BLaER1 (cell line): ENCODE data around the gene RASIP1.
A peak's percentile ranks its signal among the peaks of the same experiment; 100 is the strongest.

Source experiments
- H3K27ac ChIP-seq: shearing (Covaris generic); formaldehyde crosslinking; 2 replicates; pipeline ENCODE4 v1.8.1; 2022
- H3K27me3 ChIP-seq: shearing (Covaris generic); formaldehyde crosslinking; 2 replicates; pipeline ENCODE4 v1.8.1; 2022
- H3K36me3 ChIP-seq: shearing (Covaris generic); formaldehyde crosslinking; 2 replicates; pipeline ENCODE4 v1.8.1; 2022
- H3K4me1 ChIP-seq: shearing (Covaris generic); formaldehyde crosslinking; 2 replicates; pipeline ENCODE4 v1.8.1; 2022
- H3K4me2 ChIP-seq: shearing (Covaris generic); formaldehyde crosslinking; 2 replicates; pipeline ENCODE4 v1.8.1; 2022
- H3K4me3 ChIP-seq: shearing (Covaris generic); formaldehyde crosslinking; 2 replicates; pipeline ENCODE4 v1.8.1; 2022
- H3K9ac ChIP-seq: shearing (Covaris generic); formaldehyde crosslinking; 2 replicates; pipeline ENCODE4 v1.8.1; 2022
- H3K9me3 ChIP-seq: shearing (Covaris generic); formaldehyde crosslinking; 2 replicates; pipeline ENCODE4 v1.8.1; 2022
- H4K20me1 ChIP-seq: shearing (Covaris generic); formaldehyde crosslinking; 2 replicates; pipeline ENCODE4 v1.8.1; 2022
- Cebpa-rat ChIP-seq: shearing (Covaris generic); IDR thresholded peaks from 2 replicates; pipeline ENCODE4 v1.8.1; 2022

RASIP1 gene

GRCh38 chr19:48746110-48746509, 5.7 kb upstream of the RASIP1 start:
- Histone ChIP-seq H3K36me3 (peaks cover 36% of the 10 kb centered on the region), H3K9me3 (no peaks in the 10 kb centered on the region), H3K4me1 (peaks cover 67% of the 10 kb centered on the region), H3K4me2 (peak overlapping the region; percentile 71), H3K9ac (no peak overlapping the region), H3K27ac (no peak overlapping the region), H3K4me3 (peak overlapping the region; percentile 73; the same call in 1 of the 2 replicates), H3K27me3 (no peaks in the 10 kb centered on the region), H4K20me1 (no peaks in the 10 kb centered on the region)
- TF ChIP-seq Cebpa-rat, result no peak

DNA sequence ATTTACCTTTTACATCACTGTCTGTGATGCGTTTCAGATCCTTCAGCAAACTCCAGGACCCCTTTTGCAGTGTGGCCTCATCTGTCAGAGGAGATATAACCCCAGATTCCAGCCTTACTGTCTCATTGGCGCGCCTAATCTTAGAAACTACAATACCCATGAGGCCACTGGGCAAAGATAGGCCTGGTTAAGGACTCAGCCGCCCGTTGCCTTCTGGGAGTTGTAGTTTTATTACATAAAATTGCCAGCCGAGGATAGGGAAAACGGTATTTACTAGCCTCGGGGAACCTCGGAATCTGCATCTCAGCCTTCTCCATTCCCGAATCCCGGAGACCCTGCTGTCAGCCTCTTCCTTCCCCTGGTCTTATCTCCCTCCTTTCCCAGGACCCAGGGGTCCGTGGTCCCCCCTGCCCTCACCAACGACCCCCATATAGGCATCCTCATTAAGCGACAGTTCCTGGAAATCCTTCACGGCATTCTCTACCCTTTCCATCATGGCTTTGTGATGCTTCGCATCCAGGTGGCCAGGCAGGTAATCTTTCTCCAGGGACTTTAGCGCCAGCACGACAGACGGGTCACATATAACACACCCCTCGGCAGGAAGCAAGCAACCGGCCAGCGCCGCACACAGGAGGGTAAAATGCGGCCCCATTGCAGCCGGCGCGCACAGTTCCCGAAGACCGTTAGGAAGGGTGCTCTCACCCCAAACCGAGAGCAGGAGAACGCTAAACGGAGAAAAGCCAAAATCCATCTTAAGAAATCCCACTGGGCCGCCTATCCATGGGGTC, 5.0 kb upstream of the RASIP1 start:
- Histone ChIP-seq H3K4me2 (0 out of 2 replicates have a peak overlapping the region, but pooled peaks have one; percentile 71), H3K4me1 (peaks cover 67% of the 10 kb centered on the region)

GRCh38 chr19:48742096-48742495, 1.7 kb upstream of the RASIP1 start:
- Histone ChIP-seq H3K4me3 (no peak overlapping the region), H3K27me3 (no peaks in the 10 kb centered on the region), H3K9me3 (no peaks in the 10 kb centered on the region), H4K20me1 (no peaks in the 10 kb centered on the region), H3K4me1 (peaks cover 49% of the 10 kb centered on the region), H3K27ac (peak overlapping the region; percentile 98; the same call in 1 of the 2 replicates), H3K4me2 (peak overlapping the region; percentile 99), H3K36me3 (peaks cover 20% of the 10 kb centered on the region; the same call in 1 of the 2 replicates), H3K9ac (no peak overlapping the region)
- no peak for TF ChIP-seq Cebpa-rat

More for the DNA sequence above, 5.0 kb upstream of the RASIP1 start:
- Histone ChIP-seq H3K9me3 (no peaks in the 10 kb centered on the region), H3K27me3 (no peaks in the 10 kb centered on the region), H3K27ac (no peak overlapping the region), H3K4me3 (no peak overlapping the region), H3K36me3 (peaks cover 29% of the 10 kb centered on the region), H3K9ac (no peak overlapping the region), H4K20me1 (no peaks in the 10 kb centered on the region)
- TF ChIP-seq Cebpa-rat, result no peak

- Histone ChIP-seq H3K4me3 (peak overlapping the region; percentile 94), H3K27ac (peak overlapping the region; percentile 98), H3K36me3 (peaks cover 20% of the 10 kb centered on the region; the same call in 1 of the 2 replicates), H3K9me3 (no peaks in the 10 kb centered on the region), H3K4me2 (peak overlapping the region; percentile 99), H3K9ac (peak overlapping the region; percentile 95), H4K20me1 (no peaks in the 10 kb centered on the region), H3K27me3 (no peaks in the 10 kb centered on the region), H3K4me1 (peaks cover 44% of the 10 kb centered on the region)
- no peak for TF ChIP-seq Cebpa-rat
Measured at GRCh38 chr19:48741129-48741999, 954 bp upstream of the RASIP1 start.

GRCh38 chr19:48739404-48740163, 826 bp downstream of the RASIP1 start:
- Histone ChIP-seq H4K20me1 (no peaks in the 10 kb centered on the region), H3K4me1 (peaks cover 34% of the 10 kb centered on the region), H3K27ac (peak overlapping the region; percentile 98), H3K9me3 (no peaks in the 10 kb centered on the region), H3K27me3 (no peaks in the 10 kb centered on the region), H3K9ac (peak overlapping the region; percentile 95), H3K36me3 (peaks cover 28% of the 10 kb centered on the region), H3K4me3 (peak overlapping the region; percentile 94), H3K4me2 (peak overlapping the region; percentile 99)
- no peak for TF ChIP-seq Cebpa-rat

- H3K9me3 ChIP-seq, result no peaks in the 10 kb centered on the region
- peaks cover 34% of the 10 kb centered on the region for H3K4me1 ChIP-seq
- H3K27me3 ChIP-seq, result no peaks in the 10 kb centered on the region
- H4K20me1 ChIP-seq, result no peaks in the 10 kb centered on the region
- H3K4me2 ChIP-seq, result peak overlapping the region; percentile 99
- peak overlapping the region; percentile 94 for H3K4me3 ChIP-seq
- H3K27ac ChIP-seq, result peak overlapping the region; percentile 98
- peaks cover 28% of the 10 kb centered on the region for H3K36me3 ChIP-seq
- TF ChIP-seq Cebpa-rat, result no peak
- H3K9ac ChIP-seq, result peak overlapping the region; percentile 95
Measured at GRCh38 chr19:48738557-48739403, 1.6 kb downstream of the RASIP1 start.

DNA sequence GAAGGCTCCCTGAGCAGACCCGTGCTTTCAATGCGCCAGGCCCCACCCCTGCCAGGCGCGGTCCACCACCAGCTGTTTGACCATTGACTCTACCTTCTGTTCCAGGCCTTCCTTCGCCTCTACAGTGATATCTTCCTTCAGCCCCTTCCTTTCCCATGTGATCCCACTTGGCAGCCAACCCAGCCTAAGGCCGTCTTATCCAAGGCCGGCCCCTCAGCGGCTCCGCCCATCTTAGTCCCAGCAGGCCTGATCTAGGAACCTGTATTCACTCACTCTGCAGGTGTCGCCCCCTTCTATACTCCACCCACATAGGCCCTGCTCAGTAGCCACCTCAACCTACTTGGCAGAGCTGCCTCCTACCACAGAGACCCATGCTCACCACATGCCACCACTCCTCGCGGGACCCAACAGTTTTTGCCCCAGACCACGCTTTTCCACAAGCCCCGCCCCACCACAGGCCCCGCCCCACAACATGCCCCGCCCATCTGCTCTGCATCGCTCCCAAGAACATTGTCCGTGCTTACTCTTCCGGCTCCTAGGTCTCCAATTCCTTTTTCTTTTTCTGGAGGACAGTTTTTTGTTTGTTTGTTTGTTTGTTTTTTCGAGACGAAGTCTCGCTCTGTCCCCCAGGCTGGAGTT, 2.9 kb downstream of the RASIP1 start:
- Histone ChIP-seq H3K4me3 (no peak overlapping the region), H3K36me3 (peaks cover 33% of the 10 kb centered on the region), H3K9me3 (no peaks in the 10 kb centered on the region), H4K20me1 (no peaks in the 10 kb centered on the region), H3K4me2 (no peak overlapping the region), H3K27me3 (no peaks in the 10 kb centered on the region), H3K27ac (no peak overlapping the region), H3K9ac (no peak overlapping the region), H3K4me1 (peaks cover 34% of the 10 kb centered on the region)
- no peak for TF ChIP-seq Cebpa-rat

- Histone ChIP-seq H3K4me3 (no peak overlapping the region), H3K4me1 (peaks cover 11% of the 10 kb centered on the region), H3K4me2 (no peak overlapping the region), H3K27ac (no peak overlapping the region), H4K20me1 (no peaks in the 10 kb centered on the region), H3K36me3 (peaks cover 52% of the 10 kb centered on the region), H3K9ac (no peak overlapping the region), H3K27me3 (no peaks in the 10 kb centered on the region), H3K9me3 (peaks cover 11% of the 10 kb centered on the region)
- TF ChIP-seq Cebpa-rat, result no peak
Measured at GRCh38 chr19:48735031-48735615, 5.3 kb downstream of the RASIP1 start.
